Fibroblast of peridontal ligament (primary cell): Measurements from ENCODE around the gene CD164L2.
A peak's percentile ranks its signal among the peaks of the same experiment; 100 is the strongest.

Experiments
- DNase-seq: peaks from one replicate; pipeline ENCODE4 v3.0.0-alpha.2; 2010; ENCODE audit errors: extremely low read depth

Gene CD164L2

DNA sequence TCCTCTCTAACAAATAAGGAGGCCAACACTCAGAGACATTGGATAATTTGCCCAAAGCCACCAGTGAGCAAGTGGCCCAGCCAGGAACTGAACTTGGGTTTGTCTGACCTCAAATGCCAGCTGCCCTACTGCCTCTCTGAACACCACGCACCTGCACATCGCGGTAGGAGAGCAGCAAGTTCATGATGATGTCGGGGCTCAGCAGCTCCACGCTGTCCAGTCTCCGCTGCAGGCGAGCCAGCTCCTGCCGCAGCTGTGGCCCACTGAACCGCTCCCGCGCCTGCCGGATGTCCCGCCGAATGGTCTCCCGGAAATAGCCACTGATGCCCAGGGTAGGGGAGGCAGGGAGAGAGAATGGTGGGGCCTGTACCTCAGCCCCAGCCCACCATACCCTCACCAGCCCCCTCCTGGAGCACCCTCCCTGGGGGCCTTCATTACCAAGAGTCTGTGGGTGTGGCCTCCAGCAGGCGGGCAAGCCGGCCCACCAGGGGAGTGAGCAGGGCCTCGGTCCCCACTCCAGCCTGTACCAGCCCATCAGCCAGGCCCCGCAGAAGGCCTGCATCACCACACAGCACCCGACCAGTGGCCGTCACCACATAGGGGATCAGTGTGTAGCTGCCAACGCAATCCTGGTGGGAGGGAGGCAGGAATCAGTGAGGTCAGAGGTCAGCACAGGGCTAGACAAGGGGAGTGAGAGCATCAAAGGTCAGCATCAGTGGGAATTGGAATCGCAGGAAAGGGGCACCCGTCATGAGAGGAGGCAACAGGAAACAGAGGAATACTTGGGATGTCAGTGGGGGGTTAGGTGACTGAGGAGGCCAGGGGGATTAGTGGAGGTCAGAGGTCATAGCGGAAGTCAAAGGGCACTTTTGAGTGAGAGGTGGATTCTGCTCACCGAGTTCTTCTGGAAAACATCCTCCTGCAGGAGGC lies 19.1 kb downstream of the CD164L2 start:
- DNase-seq = no peak

DNA sequence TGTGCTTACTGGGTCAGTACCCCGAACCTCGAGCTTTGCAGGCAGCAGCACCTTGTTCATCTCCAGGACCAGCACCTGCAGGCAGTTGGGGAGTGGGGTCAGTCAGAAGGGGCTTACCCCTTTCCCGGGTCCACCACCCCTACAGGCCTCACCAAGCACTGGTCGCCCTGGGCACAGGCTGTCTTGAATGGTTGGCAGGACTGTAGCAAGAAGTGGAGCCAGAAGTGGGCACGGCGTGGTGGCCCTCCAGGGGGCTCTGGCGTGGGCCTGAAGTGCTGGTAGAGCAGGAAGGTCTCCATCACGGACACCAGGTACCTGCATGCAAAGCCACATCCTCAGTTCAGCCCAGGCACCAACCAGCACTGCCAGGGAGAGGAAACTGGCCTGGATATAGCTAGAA lies 21.6 kb downstream of the CD164L2 start:
- no peak for DNase-seq

DNA sequence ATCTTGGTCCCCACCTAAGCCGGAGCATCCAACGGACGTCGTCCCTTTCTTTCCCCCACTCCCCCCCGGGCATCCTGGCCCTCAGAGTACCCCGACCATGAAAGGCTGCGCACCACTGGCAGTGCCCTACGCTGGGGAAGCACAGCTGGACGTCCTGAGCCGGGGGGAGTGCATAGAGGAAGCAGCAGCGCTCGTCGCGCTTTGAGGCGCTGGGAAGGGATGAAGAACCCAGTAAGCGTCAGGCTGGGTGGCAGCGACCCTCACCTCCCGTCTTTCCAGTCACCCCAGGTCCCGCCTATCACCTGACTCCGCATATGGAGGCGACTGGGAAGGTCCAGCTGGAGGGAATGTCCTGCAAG lies 22.1 kb downstream of the CD164L2 start:
- no peak for DNase-seq

DNA sequence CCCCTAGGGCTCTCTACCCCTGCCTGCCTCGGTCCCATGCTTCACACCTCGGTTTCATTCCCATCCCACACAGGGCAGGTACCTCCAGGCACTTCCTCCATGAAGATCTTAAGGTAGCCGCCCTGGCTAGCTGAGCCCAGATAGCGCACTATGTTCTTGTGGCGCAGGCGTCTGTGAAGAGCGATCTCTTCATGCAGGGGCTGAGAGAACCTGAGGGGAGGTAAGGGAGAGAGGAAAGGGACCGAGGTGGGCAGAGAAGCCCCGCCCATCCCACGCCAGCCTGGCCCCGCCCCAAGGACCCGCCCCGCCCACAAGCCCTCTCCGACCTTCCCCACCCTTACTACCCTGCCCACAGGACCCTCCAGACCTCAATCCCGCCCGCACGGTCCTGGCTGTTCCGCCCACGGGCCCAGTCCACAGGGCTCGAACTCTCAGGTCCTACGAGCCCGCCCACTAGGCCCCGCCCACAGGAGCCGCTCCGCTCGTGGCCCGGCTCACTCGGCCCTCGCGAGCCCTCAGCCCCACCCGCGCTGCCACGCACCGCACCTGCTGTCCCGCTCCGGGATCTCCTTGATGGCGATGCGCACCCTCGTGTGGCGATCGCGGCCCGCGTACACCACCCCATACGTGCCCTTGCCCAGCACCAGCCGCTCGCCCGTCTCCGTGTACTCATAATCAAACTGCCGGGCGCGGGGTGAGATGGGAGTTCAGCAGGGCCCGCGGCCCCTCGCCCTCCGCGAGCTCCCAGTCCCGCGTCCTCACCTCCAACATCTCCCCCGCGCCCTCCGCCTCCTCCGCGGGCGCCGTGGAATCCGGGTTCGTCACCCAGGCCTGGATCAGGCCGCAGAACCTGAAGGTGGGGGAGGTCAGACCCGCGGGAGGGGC lies 22.7 kb downstream of the CD164L2 start:
- no peak for DNase-seq

DNA sequence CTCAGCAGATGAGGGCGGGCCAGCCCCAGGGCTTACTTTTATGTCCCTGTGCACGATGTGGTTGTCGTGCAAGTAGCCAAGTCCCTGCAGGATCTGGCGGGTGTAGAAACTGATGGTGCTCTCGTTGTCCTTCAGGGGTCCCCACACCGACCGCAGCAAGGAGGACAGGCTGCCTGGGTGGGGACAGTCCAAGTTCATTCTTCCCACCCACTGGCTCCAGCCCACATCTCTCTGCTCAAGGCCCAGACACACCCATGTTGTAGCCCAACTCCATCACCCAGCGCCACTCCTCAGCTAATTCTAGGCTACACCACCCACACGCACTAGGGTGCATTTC lies 23.3 kb downstream of the CD164L2 start:
- no peak for DNase-seq

DNA sequence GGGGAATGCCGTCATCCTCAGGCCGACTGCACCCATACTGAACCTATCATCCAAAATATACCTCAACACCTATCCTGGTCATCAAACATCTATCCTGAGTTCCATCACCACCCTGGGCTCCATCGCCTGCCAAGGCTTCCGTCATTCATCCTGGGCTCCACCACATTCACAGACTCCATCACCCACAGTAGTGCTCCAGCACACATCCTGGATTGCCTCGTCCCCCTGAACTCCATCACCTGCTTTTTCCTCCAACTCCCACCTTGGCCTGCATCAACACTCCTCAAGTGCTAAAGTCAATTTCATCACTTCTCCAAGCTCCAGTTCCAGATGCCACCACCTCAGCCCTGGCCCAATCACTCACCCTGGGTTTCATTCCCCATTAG lies 24.2 kb downstream of the CD164L2 start:
- DNase-seq = no peak

DNA sequence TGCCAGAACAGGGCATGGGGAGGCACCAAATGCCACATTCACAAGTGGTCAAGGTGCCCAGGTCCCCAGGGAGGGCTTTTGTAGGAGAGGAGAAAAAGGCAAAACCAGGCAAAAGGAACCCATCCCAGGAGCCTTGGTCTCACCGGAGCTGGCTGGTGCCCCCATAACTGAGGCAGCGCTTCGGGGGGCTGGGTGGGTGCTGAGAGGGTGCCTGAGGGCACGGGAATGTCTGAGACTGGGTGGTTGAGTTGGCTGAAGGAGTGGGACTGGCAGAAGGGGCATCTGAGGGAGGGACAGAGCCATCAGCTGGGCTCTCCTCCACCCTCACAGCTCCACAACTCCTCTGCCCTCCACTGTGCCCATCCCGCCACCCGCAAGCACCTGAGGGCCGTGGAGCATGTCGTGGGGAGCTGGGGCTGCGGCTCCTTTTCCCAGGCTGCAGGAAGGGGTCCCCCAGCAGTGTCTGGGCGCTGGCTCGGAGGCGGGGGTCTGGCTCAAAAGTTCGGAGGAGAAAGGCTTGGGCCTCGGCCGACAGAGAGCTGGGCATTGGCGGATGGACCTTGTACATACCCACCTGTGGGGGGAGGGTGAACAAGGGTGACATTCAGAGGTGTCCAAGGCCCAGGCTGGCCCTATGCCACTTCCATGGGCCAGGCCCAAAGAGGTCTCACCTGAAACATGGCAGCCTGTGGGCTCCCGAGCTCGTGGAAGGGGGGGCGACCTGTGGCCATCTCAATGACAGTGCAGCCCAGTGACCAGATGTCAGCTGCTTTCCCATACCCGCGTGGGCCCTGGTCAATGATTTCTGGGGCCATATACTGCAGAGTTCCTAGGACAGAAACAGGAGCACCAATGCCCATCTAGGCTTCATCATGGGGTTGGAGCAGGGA lies 24.9 kb downstream of the CD164L2 start:
- DNase-seq = no peak

DNA sequence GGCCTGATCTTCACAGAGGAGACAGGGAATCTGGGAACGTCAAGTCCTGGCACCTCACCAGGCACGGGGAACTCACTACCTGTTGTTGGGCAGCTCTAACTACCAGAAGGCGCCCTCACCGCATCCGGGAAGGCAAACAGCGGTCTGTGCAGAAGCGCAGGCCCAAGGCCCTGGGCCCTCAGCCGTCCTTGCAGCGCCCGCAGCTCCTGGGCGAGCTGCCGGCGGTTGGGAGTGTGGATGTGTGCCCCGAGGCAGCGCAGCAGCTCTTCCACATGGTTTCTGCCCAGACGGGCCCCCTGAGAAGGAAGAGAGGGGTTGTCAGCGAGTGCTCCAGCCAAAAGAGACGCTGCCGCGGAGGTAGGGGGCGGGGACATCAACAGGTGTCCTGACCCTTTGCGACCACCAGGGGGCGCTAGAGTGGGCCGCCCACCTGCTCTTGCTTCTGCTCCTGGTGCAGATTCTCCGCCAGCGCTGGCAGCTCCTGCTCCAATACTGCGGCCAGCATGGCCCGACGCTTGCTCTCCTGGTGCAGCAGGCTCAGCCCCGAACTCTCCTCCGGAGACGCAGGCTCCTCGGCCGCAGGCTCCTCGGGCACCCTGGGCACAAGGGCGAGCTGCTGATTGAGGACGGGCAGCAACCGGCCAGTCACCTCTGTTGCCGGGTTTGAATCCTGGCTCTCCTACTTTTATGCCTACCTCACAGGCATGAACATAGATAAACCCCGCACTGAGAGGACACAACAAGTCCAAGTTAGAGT lies 25.7 kb downstream of the CD164L2 start:
- peak; percentile 31 for DNase-seq

DNA sequence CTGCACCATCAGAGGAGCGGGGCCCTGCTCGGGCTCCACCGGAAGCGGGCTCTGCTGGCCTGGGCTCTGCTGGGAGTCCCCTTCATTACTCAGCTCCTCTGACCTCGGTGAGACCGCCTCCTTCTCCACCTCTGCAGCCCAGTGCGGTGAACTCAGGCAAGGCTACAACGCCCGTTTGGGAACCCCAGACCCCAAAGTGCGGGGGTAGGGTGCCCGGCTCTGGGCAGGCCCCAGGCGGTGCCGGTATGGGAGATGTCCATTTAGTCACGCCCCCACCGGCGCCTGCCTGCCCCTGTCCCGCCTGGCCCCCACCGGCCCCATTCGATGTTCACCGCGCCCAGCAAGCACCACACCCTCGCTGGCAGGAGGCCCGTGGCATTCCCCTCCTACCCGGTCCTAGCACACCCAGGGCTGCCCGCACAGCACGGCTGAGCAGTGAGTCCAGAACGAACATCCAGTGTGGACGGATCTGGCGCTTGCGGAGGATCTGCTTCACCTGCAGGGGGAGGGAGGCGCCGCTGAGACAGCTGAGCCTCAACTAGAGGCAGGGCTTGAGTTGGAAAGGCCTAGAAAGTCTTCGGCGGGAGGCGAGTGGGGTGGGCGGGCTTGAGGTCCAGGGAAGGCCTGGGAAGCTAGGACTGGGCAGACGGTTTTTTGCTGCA lies 26.4 kb downstream of the CD164L2 start:
- DNase-seq = no peak

DNA sequence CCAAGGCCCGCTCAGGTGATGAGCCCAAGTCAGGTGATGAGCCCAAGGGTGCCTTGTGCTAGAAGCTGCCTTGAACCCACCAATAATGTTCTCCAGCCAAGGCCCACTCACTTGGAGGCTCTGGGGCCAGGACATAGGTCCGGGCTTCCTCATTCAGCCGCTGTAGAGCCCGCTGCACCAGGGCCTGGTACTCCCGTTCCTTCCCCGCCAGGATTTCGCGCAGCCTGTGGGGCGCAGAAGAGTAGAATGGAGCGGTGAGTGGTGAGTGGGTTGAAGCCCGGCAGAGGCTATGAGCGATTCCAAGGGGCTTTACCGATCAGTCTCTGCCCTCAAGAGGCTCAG lies 26.9 kb downstream of the CD164L2 start:
- no peak for DNase-seq

DNA sequence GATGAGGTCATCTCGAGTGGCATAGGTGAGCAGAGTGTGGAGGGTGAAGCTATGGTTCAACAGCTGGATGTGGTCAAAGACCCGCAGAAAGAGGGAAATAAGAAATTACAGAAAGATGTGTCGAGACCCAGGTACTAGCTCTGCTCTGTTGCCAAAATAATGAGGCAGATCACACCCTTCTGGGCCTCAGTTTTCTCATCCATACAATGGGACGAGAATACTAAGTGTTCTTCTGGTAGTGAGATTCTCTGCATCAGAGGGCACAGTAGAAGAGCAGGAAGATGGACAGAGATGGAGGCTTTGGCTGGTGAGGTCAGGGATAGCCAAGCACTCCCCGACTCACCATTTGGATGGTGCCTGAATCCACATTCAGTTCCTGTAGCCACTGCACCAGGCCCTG lies 27.4 kb downstream of the CD164L2 start:
- DNase-seq = no peak

DNA sequence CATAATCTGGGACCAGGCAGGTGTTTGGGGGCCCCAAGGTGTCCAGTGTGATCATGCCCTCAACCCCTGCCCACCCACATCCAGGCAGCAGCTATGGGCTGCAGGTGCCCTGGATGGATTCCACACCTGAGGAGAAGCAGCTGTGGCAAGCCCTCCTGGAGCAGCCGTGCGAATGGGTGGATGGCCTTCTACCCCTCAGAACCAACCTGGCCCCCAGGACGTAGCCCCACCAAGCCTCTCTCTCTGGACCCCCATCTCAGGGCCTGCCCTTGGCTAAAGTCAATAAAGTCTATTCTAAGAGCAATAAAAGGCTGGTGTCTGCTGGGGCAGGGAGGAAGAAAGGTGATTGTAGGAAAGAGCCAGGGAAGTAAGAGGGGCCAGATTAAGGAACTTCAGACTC lies 29.5 kb downstream of the CD164L2 start:
- DNase-seq = no peak

DNA sequence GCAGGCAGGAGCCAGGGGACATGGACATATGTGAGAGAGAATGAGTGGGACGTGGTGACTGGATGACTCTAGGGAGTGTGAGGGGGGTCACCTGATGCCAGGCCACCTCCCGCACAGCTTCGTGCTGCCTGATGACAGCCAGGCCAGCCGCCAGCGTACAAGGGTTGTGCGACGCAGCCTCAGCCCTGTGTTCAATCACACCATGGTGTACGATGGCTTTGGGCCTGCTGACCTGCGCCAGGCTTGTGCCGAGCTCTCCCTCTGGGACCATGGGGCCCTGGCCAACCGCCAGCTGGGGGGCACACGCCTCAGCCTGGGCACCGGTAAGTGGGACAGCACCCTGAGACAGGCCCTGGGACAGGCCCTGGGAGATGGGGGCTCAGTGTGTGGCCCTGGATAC lies 30.0 kb downstream of the CD164L2 start:
- DNase-seq = no peak

DNA sequence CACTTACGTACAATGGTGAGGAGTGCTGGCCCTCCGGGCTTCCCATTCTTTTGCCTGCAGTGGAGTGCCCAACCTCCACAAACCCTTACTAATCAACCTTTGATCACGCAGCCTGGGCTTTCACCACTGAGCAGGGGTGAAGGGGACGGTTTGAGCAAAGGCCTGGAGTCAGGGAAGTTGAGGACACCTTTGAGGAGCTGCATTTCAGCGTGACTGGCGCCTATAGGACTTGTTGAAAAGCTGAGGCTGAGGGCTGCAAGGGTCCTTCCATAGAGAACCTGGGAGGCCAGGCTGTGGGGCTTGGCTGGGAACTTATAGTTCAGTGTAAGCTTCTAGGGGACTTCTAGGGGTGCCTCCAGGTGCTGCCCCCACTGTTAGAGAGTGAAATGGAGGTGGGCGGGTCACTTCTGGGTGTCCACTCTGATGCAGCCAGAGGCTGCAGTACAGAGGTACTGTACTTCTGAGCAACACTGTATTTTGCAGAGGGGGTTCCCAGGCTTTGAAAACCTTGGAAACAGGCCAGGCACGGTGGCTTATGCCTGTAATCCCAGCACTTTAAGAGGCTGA lies 31.5 kb downstream of the CD164L2 start:
- no peak for DNase-seq

DNA sequence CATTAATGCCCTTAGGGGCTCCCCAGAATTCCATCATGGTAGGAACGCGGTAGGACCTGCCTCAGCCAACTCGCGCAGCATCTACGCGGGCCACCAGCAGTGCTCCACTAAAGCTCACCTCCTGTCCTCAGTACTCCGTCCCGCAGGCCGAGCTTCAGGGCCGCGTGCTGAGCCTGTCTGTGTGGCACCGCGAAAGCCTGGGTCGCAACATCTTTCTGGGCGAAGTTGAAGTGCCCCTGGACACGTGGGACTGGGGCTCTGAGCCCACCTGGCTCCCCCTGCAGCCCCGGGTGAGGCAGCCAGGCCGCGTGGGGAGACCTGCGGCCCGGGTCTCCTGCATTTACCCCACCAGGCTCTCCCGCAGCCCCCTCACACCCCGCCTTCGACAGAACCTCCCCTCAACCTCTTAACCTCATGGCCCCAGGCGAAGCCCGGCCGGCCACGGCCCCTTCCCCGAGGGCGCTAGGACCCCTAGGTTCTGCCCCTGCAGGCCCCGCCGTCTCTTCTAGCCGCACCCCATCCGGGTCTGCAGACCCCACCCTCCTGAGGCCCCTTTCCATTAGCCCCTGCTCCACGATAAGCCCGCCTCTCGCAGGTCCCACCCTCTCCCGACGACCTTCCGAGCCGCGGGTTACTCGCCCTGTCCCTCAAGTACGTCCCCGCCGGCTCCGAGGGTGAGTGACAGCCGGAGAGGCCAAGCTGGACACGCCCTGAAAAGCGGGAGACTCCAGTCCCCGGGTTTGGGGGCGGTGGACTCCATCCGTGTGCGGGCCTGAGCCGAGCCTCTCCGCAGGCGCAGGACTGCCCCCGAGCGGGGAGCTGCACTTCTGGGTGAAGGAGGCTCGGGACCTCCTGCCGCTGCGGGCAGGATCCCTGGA lies 32.2 kb downstream of the CD164L2 start:
- peak; percentile 9 for DNase-seq

DNA sequence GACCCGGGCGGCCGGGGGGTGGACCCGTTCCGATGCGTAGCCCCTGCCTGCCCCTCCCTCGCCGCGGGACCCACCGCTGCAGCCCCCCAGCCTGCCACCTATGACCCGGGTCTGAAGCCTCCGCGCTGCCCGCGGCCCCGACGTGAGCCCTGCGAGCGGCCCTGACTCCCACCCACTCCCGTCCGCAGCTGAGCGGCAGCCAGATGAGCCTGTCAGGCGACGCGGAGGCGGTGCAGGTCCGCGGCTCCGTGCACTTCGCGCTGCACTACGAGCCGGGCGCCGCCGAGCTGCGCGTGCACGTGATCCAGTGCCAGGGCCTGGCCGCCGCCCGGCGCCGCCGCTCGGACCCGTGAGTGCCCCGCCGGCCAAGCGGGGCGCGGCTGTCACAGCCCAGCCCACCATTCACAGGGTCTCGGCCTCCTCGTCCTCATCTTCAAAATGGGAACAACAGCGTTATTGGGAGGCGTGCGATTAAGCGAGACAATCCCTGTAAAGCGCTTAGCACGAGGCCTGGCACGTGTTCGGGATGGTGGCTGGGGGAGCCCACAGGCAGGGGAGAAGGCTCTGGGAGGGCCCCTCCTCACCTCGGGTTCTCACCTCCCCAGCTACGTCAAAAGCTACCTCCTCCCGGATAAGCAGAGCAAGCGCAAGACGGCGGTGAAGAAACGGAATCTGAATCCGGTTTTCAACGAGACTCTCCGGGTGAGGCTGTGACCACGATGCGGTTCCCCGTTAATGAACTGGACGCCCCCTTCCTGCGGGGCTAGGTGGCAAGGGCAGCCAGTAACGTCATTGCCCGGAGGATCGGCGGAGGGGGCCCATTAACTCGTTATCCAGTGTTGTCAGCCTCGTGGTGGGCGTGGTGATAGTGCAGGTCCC lies 33.1 kb downstream of the CD164L2 start:
- peak; percentile 39 for DNase-seq

DNA sequence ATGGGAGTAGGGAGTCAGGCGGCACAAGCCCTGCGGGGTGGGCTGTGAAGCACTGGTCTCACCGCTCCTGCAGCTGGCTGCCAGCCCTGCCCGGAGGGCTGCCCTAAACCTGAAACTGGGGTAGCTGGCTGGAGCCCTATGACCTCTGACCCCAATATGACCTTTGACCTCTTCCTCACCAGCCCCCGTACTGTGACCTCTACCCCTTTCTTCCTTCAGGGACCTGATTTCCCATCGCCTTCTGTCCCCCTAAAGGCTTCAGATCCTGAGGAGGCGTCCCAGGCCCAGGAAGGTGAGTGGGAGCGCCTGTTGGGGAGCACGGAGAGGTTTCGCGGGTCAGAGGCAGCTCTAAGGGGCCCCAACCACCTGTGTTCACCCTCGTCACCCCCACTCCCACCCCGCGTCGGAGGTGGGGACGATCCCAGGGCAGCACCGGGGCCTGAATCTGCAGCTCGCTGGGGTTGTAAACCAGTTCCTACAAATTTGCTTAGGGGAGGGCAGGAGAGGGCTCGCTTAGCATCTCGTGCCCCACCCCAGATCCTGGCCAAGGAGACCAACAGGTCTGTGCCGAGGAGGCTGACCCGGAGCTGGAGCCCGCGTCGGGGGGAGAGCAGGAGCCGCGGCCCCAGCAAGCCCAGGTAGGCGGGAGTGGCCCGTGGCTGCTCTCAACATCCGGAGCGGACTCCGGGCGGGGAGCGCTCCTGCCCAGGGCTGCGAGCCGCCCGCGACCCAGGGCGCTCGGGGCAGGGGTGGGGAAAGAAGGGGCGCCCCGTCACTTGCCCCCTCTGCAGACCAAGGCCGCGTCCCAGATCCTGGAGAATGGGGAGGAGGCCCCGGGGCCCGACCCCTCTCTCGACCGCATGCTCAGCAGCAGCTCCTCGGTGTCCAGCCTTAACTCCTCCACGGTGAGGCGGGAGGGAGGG lies 34.0 kb downstream of the CD164L2 start:
- DNase-seq = no peak
